Measurements from ENCODE around the gene EXOSC2.

DNA sequence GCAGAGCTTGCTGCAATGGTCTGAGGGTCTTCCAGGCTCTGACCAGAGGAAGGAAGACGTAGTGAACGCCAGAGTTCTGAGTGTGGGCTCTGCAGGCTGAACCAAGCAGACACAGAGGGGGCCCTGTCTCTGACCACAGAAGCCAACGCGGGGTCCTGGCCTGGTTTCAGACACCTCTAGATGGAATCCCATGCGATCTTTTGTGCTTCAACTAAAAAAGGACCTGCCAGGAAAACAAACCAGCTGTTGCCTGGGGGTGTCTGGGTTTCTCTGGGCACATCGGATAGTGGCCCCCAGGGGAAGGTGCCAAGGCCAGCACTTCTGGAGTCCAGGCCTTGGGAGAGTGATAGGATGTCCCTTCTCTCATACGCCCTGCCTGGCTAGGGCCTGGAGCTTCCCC, 16.3 kb upstream of the EXOSC2 start:
- no peak for TF ChIP-seq CTCF (IDR thresholded peaks at IDR 0.05)
- no peak for TF ChIP-seq POLR2A (IDR thresholded peaks at IDR 0.05)
